MG63 (cell line): ENCODE results near the gene FEM1B. TPM values are rescaled to one million over a fixed set of nuclear protein-coding genes. Genes with fewer than 3 reads are reported as not detected.
"Not testable (repeated sequence)": the region's sequence is repeated elsewhere in the genome, so short reads cannot be mapped to it uniquely, and the experiment has no call there.

Source experiments
- DNase-seq: peaks from one replicate; pipeline ENCODE4 v3.0.0-alpha.2; 2020
- H3K27me3 ChIP-seq: fragments of 250-450 bp; sonication (Bioruptor Pico); 2 replicates; pipeline ENCODE4 v1.5.1; 2020; ENCODE audit warnings: mild to moderate bottlenecking, moderate library complexity
- H3K36me3 ChIP-seq: fragments of 250-450 bp; sonication (Bioruptor Pico); 2 replicates; pipeline ENCODE4 v1.5.1; 2020; ENCODE audit warnings: mild to moderate bottlenecking, moderate library complexity
- H3K4me3 ChIP-seq: fragments of 250-450 bp; sonication (Bioruptor Pico); 2 replicates; pipeline ENCODE4 v1.5.1; 2020; ENCODE audit warnings: mild to moderate bottlenecking, moderate library complexity
- H3K9me3 ChIP-seq: fragments of 250-450 bp; sonication (Bioruptor Pico); 2 replicates; pipeline ENCODE4 v1.5.1; 2020; ENCODE audit warnings: mild to moderate bottlenecking, moderate library complexity
- total RNA-seq: library from RNA; depleted of rRNA; stranded (reverse); fragments of >200 nt; shearing (Covaris generic); gene quantifications from 2 replicates; pipeline ENCODE4 v1.2.3, GENCODE V29; 2014; ENCODE audit warnings: low replicate concordance; rRNA removed

Gene FEM1B
- 35.2 and 41.3 TPM in 2 replicates for total RNA-seq

DNA sequence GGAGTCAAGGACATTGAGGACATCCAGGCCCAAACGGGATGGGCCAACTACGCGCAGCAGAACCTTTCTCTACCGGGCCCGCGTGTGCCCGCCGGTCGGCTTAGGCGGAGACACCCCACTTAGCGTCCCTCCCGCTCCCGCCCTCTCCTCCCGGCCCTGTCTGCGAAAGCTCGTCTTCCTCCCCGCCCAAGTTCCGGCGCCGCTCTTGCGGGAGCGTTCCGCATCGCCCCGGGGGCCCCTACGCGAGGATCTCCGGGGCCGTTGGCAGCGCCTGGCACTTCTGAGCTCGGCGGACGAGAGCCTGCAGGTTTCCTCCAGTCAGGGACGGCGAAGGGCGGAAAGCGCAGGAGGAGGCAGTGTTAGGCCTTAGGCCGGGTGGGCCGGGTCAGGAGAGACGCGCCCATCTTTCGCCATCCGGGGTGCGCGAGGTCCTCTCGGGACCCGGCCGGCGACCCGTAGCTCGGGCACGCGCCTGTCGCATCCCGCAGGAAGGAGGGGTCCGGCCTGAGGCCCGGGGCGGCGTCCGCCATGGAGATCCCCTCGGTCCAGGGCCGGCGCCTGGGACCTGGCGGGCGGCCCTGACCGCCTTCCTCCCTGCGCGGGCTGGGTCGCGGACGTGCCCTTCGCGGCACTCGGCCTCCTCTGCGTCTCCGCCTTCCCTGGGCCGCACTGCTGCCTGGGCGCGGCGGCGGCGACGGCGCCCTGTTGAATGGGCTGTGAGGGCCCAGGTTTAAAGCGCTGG lies at the start of gene FEM1B:
Gene FEM1B, plus strand, starts transcription at position 143 of the 742 bp plus-strand sequence. CDS start 673 bp downstream, outside the sequence.
- Histone ChIP-seq H3K4me3 (peak within 1 kb of the TSS; percentile 95), H3K36me3 (peaks cover 27% of the 10 kb centered on the region), H3K27me3 (no peaks in the 10 kb centered on the region), H3K9me3 (no peaks in the 10 kb centered on the region)
- peak; percentile 93 for DNase-seq

DNA sequence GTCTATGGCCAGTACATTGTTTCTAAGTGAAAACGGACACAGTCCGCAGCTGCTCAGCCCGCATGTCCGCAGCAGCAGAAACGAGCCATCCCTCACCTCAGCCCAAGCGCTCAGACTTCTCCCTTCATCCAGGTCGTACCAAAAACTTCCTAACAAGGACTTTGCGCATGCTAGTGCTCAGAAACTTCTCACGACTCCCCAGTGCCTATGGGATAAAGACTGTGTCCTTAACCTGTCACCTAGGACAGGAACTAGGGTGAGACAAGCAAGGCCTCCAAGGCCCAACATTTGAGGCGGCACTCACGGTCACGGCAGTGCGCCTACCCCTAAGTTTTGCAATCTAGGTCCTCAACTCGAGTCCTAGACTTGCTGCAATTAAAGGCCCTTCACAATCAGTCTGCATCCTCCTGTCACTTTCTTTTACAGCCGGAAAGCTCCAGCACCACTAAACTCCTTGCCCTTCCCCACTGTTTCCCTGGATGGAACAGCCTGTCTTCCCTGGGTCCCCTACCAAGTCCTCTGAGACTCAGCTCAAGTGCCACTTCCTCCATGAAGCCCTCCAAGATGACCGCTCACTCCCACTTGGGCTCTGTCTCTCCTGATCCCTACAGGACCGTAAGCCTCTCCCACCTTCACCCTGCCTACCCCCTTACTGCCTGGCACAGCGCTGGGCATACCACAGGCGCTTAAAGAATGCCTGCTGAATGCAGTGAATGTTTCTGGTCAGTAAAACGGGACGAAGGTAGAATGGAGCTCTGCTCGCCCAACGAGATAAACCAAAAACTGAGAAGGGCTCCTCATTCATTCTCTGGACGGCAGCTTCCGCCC lies 49.2 kb upstream of the FEM1B start:
- Histone ChIP-seq H3K9me3 (no peaks in the 10 kb centered on the region), H3K27me3 (no peaks in the 10 kb centered on the region), H3K36me3 (peaks cover 35% of the 10 kb centered on the region), H3K4me3 (peak overlapping the region; percentile 97)
- peak; percentile 38 for DNase-seq

GRCh38 chr15:68228971-68229385 lies 48.6 kb upstream of the FEM1B start:
- H3K27me3 ChIP-seq = no peaks in the 10 kb centered on the region
- H3K9me3 ChIP-seq = no peaks in the 10 kb centered on the region
- peaks cover 29% of the 10 kb centered on the region for H3K36me3 ChIP-seq
- H3K4me3 ChIP-seq = peak overlapping the region; percentile 97
- DNase-seq = no peak

DNA sequence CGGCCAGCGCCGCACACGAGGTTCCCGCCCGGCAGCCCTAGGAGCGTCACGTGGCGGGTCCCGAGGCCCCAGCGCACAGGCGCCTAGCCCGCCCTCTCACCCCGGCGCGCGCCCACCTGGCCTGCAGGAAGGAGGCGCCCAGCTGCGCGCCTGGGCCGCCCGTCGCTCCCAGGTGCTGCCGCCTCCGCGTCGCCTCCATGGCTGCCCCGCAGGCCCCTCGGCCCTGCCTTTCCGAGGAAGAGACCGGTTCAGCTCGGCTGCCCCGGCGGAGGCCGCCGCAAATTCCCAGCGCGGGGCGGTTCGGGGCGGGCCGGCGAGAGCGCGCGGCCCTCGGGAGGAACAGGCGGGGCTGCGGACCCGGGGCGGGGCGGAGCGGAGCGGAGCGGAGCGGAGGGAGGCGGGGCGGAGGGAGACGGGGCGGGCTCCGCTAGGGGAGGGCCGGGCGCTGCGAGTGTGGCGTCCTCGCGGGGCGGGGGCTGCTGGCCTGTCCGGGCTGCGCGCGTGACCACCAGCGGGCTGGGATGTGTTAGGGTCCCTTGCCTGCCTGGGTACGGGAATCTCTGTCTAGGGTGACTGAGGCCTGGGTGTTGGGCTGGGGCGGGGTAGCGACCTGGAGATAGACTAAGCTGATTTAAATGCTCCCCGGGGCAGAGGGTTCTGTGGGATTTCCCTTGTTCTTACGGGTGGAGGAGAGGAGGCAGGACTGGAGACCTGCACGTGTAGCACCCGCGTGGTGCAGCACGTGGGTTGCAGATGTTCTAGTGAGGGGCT lies 48.0 kb upstream of the FEM1B start, which contains the start of gene CLN6:
Gene CLN6, minus strand, starts transcription at position 343 of the 771 bp plus-strand sequence. Its CDS starts 144 bp downstream, at position 199.
- no peaks in the 10 kb centered on the region for H3K27me3 ChIP-seq
- peak within 1 kb of the TSS; percentile 97 for H3K4me3 ChIP-seq

GRCh38 chr15:68230157-68231100 lies 47.1 kb upstream of the FEM1B start:
- H3K4me3 ChIP-seq = peak overlapping the region; percentile 97
- no peak for DNase-seq
- no peaks in the 10 kb centered on the region for H3K9me3 ChIP-seq
- no peaks in the 10 kb centered on the region for H3K27me3 ChIP-seq
- H3K36me3 ChIP-seq = peaks cover 25% of the 10 kb centered on the region

More for the DNA sequence above, 48.0 kb upstream of the FEM1B start, which contains the start of gene CLN6:
- Histone ChIP-seq H3K9me3 (no peaks in the 10 kb centered on the region), H3K36me3 (peaks cover 28% of the 10 kb centered on the region)
- DNase-seq = peak; percentile 80

DNA sequence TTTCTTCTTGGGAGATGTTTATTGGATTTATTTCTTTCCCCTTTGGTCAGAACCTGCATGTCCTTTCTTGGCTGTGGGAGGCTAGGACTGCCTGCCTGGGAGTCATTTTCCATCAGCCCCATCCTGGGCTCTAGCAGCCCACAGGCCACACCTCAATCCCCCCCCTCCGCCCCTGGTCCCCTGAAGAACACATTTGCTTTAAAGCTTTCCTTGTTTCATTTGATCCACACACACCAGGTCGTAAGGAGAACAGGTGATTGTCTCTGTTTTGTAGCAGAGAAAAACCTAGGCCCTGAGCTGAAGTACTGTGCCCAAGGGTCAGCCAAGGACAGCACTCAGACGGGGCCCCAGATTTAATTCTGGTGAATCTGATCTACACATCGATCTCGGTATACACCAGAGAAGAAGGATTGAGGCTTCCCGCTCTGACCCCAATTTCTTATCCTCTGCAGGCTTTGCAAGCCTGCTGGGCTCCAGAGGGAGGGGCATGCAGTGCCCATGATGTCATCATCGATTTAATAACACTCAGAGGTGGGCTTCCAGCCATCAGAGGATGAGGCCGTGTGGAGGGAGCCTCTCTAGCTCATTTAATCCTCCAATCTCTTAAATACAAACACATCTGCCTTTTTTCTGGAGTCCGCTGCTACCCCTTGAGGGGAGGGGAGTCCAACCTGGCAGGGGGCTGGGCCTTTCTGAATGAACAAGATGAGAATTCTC lies 46.3 kb upstream of the FEM1B start:
- H3K36me3 ChIP-seq = peaks cover 22% of the 10 kb centered on the region
- H3K4me3 ChIP-seq = no peak overlapping the region
- H3K27me3 ChIP-seq = no peaks in the 10 kb centered on the region
- no peak for DNase-seq
- no peaks in the 10 kb centered on the region for H3K9me3 ChIP-seq

GRCh38 chr15:68232449-68232848 lies 45.1 kb upstream of the FEM1B start:
- peaks cover under 1% of the 10 kb centered on the region; the same call in 1 of the 2 replicates for H3K9me3 ChIP-seq
- peaks cover 13% of the 10 kb centered on the region for H3K36me3 ChIP-seq
- H3K4me3 ChIP-seq = no peak overlapping the region
- no peak for DNase-seq
- H3K27me3 ChIP-seq = no peaks in the 10 kb centered on the region

DNA sequence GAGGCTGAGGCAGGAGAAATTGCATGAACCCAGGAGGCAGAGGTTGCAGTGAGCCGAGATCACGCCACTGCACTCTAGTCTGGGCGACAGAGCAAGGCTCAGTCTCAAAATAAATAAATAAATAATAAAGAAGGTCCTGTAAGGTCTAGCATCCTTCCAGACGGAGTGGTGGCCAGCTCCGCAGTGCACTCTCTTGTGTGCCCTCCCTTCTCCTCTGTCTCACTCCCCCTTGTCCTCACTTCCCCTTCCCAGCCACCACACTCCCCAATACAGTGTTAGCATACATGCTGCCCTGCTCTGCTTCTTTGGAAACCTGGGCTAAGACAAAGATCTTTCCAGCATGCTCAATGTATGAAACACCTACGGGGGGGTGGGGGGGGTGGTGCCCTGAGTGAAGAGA lies 44.6 kb upstream of the FEM1B start:
- peaks cover 9% of the 10 kb centered on the region for H3K36me3 ChIP-seq
- peaks cover 2% of the 10 kb centered on the region; the same call in 1 of the 2 replicates for H3K9me3 ChIP-seq
- DNase-seq = no peak
- no peak overlapping the region for H3K4me3 ChIP-seq
- H3K27me3 ChIP-seq = no peaks in the 10 kb centered on the region

DNA sequence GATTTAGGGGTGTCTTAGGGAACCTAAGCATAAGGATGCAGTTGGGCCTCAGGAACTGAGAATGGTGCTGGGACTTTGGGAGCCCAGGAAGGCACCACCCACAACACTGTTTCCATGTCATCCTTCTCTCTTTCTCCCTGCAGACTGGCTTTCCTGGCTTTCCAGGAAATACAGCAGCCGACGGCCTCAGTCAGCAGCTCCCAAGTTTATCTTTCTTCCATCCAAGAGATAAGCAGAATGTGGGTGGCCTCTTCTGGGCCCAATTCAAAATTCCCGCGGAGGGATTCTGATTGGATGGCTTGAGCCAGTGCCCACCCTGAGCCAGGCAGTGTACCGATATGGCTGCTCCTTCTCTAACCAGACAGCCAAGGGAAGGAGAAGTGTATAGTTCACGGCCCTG lies 43.5 kb upstream of the FEM1B start:
- Histone ChIP-seq H3K27me3 (no peaks in the 10 kb centered on the region), H3K9me3 (peaks cover 2% of the 10 kb centered on the region; the same call in 1 of the 2 replicates), H3K36me3 (no peaks in the 10 kb centered on the region), H3K4me3 (no peak overlapping the region)
- DNase-seq = no peak

GRCh38 chr15:68234520-68234919 lies 43.0 kb upstream of the FEM1B start:
- not testable (repeated sequence) for H3K9me3 ChIP-seq, H3K27me3 ChIP-seq, H3K4me3 ChIP-seq, H3K36me3 ChIP-seq, DNase-seq

DNA sequence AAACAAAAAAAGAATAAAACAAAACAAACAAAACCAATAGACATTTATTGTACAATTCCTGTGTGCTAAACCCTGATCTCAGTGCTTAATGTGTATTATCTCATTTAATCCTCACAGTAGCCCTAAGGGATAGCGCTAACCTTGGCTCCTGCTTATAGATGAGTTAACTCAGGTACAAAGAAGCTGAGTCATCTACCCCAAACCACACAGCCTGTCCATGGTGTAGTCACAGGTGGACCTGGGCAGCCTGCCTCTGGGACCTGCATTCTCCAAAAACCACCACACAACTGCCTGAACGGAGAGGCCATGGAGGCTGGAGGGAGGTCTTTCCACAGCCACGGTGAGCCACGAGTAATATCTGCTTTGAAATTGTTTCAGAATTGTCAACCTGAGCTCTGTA lies 42.5 kb upstream of the FEM1B start:
- H3K4me3 ChIP-seq = no peak overlapping the region
- peaks cover 2% of the 10 kb centered on the region; the same call in 1 of the 2 replicates for H3K9me3 ChIP-seq
- DNase-seq = no peak
- no peaks in the 10 kb centered on the region for H3K27me3 ChIP-seq
- no peaks in the 10 kb centered on the region for H3K36me3 ChIP-seq

- no peak for DNase-seq
- H3K9me3 ChIP-seq = peaks cover 3% of the 10 kb centered on the region
- H3K36me3 ChIP-seq = no peaks in the 10 kb centered on the region
- no peaks in the 10 kb centered on the region for H3K27me3 ChIP-seq
- no peak overlapping the region for H3K4me3 ChIP-seq
These were observed 38.5 kb upstream of the FEM1B start for GRCh38 chr15:68239025-68239424.

DNA sequence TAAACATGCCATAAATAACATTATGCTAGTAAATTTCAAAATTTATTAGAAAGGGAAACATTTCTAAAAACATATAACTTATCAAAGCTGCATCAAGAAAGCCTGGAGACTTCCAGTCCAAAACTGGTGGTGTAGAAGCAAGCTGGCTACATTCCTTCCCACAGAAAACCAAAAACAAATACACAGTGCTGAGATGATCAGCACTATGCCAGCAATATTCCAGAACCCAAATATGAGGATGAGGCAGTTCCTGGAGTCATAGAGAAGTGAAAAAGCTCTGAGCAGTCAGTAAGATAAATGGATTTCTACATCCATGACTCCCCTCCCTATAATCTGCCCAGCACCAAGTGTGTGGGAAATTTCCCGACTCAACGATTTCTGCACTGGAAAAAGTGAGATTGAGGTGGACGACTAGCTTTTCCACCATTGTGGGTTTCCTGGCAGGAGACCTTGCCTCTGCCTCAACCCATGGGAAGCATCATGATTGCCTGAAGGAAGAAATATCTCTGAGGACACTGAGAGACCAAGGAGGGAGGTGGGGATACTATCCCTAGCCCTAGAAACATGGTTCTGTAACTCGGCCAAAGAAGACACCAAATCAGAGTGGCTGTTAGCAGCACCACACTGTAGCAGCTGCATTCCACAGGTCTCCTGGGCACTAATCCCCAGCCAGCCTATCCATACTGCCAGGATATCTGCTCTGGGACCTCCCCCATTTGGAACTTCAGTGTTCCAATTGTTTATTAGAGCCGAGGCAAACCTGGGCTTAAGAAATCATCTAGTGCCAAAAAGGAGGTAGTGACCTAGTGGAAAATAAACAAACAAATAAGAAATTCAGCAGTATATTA lies 36.2 kb upstream of the FEM1B start:
- no peak overlapping the region for H3K4me3 ChIP-seq
- no peak for DNase-seq
- no peaks in the 10 kb centered on the region for H3K27me3 ChIP-seq
- H3K9me3 ChIP-seq = peaks cover 10% of the 10 kb centered on the region
- no peaks in the 10 kb centered on the region for H3K36me3 ChIP-seq

GRCh38 chr15:68244235-68244634 lies 33.3 kb upstream of the FEM1B start:
- Histone ChIP-seq H3K36me3 (no peaks in the 10 kb centered on the region), H3K9me3 (peaks cover 13% of the 10 kb centered on the region), H3K4me3 (no peak overlapping the region), H3K27me3 (no peaks in the 10 kb centered on the region)
- no peak for DNase-seq
